Activated CD4-positive, alpha-beta T cell treated with anti-CD3 and anti-CD28 coated beads, Interleukin-2, amount 50 U/mL, for 48 hours (primary cell): ENCODE results near the gene FSHR.

ENCODE experiments used
- DNase-seq, 2 experiments: peaks; one replicate each; pipeline ENCODE4 v3.0.0-alpha.2; 2020

Gene FSHR

DNA sequence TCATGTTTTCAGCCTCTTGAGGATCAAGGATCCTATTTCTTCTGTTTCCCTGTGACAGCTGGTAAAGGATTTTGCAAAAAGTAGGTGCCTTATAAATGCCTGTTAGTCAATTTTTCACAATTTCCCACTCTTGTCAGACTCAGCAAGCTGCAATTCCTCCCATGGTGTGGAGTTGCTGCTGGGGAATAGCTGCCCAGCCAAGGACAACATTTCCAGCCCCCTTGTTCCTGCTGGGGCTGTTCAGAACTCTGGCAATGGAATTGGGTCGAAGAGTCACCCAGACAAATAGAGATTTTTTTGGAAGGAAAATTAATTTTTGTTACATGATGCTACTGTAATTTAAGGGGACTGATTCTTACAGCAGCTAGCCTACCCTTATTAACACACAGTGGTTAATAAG, 43.7 kb downstream of the FSHR start:
- no peak for DNase-seq

- DNase-seq: no peak
Measured at GRCh38 chr2:49108851-49109250, 45.5 kb downstream of the FSHR start.

- no peak for DNase-seq
Measured at GRCh38 chr2:49108436-49108835, 45.9 kb downstream of the FSHR start.

DNA sequence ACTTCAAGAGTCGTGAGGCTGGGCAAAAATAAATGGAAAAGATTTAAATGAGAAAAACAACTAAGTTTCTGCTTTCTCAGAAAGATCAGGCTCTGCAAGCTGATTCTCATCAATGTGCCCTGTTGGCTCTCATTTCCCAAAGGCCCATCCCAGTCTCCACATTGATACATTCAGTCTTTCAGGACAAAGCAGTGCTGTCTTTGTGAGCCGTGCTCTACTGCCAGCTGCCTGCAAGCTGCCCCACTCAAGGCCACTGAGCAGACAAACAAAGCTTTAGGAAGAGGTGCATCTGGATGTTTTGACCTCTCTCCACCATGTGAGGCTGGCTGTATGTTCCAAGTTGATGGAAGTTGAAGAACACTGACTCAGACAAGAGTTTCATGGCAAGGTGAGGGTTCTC, 48.8 kb downstream of the FSHR start:
- no peak for DNase-seq

GRCh38 chr2:49102146-49102545, 52.2 kb downstream of the FSHR start:
- no peak for DNase-seq

DNA sequence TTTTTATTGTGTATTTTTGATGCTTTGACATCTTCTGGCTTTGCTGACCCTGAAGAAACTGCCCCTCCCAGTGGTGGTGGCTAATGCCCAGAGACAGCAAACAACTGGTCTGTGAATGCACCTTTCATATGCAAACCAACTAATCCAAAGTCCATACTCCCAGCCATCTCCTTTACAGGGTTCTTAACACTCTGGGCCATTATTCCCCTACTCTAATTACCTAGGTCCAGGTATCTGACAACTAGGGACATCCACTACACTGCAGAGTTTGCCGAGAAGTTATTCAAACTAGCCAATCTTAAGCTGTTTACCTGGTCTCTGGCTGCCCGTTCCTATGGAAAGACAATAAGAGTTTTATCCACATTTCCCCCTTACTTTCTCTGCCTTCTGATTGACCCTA, 73.6 kb downstream of the FSHR start:
- no peak for DNase-seq

- no peak for DNase-seq
Measured at GRCh38 chr2:49070716-49071115, 83.6 kb downstream of the FSHR start.

GRCh38 chr2:49069829-49070228, 84.5 kb downstream of the FSHR start:
- DNase-seq: no peak

GRCh38 chr2:49068613-49069012, 85.7 kb downstream of the FSHR start:
- DNase-seq: no peak

GRCh38 chr2:49067971-49068370, 86.3 kb downstream of the FSHR start:
- DNase-seq: no peak

DNA sequence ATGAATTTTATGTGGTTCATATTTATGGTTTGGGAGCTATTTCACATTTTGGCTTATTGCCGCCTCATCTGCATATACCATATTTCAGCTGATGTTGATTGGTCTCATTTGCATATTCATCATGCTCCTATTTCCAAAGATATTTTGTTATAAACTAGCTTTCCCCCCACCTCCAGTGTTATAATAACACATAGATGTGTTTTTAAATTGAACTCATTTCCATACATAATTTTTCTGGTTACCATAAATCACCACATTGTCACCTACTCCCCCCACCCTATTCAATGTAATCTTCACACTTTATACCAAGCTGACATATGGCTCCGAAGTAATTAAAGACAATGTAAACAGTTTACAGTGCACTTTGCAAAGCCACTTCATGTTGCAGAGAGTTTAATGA, 101.2 kb downstream of the FSHR start:
- DNase-seq: no peak

DNA sequence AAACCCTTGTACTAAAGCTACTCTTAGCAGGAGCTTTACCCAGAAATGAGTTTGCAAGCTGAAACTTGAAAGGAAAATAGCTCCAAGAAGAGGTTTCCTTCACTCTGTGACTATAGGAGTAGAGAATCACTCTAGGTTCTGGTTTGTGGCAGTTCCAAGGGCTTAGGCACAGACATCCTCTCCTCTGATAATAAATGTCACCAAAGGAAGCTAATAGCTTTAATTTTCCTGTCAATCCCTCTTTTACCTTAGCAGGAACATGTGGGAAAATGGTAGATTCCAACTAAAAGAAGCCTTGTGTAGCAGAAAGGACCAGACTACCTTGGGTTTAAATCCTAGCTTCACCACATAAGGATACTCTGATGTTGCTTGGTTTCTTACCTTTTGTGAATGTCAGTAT, 104.0 kb downstream of the FSHR start:
- no peak for DNase-seq

- DNase-seq: no peak
Measured at GRCh38 chr2:49049161-49049560, 105.2 kb downstream of the FSHR start.

- no peak for DNase-seq
Measured at GRCh38 chr2:49045083-49045482, 109.2 kb downstream of the FSHR start.

GRCh38 chr2:49044350-49045079, 109.8 kb downstream of the FSHR start:
- DNase-seq: no peak

DNA sequence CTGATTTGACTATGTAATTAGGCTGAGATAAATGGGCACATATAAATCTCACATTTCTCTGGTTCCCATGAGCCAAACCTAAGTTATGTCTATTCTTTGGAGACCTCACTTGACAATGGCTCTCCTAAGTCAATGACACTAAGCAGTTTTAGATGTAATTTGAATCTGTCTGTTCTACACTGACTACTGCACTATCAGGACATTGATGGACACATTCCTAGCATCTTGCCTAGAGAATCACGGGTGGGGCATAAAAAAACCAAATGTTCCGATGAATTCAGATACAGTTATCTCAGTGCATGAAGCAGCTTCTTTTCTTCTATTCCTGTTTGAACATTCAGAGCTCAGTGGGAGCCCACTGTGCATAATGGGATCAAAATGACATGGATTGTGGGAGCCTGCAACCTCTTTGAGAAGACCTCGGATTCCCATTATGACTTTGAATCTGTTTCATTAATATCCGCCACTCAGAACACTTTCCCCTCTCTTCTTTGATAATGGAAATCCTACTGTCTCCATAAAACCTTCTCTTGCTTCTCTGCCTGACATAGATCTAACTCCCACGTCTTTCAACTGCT, 110.8 kb downstream of the FSHR start:
- no peak for DNase-seq

- DNase-seq: no peak
Measured at GRCh38 chr2:49042488-49042887, 111.8 kb downstream of the FSHR start.

DNA sequence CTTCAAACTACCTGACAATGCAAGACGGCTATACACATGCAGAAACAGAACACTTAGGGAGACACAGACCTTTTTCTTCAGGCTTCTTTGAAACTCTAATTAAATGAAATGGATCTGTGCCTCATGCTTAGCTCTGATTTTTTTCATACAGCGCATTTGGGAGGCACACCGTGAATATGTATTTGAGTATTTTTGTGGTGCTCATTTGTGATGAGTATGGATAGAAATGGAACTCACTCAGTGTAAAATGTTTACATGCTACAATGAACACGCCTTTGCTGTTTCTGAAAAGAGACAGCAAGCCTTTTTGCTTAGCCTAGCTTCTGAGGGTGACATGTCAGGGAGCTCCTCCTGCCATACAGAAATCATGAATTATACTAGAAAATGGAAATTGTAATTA, 113.3 kb downstream of the FSHR start:
- no peak for DNase-seq

GRCh38 chr2:49037197-49037596, 117.1 kb downstream of the FSHR start:
- DNase-seq: no peak

DNA sequence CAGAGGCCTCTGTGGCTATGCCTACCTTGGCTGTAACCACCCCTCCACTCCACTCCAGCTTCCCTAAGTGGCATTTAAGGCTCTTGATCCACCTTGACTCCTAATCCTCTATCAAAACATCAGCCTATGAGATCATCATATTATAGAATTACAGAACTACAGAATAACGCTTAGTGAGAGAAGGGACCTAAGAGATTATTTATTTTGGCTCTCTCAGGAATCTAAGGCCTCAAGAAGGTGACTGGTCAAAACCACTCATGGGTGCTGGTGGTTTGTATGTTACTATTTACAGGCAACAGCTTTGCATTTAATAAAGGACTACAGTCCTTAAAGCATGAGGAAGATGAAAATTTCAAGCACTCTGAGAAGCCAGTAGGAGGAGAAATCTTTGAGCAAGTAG, 118.8 kb downstream of the FSHR start:
- DNase-seq: no peak

GRCh38 chr2:49033394-49034185, 120.7 kb downstream of the FSHR start:
- DNase-seq: no peak

- DNase-seq: no peak
Measured at GRCh38 chr2:49032936-49033335, 121.4 kb downstream of the FSHR start.

GRCh38 chr2:49032126-49032525, 122.2 kb downstream of the FSHR start:
- no peak for DNase-seq

DNA sequence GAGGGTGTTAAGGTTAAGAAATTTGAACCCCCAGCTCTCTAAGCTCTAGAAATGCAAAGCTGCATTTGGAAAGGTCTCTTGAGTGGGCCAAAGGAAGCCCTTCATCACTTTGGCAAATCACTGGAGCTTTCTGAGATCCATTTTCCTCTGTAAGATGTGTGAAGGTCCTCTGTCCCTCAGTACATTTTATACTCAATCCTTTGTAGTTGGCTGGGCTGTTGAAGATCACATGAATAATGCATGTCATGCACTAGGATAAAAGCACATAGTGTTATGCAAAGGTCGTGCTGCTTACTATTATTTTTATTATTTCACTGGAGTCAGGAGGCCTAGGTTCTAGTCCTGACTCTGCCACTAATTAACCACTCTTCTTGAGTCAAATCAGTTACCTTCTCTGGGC, 124.9 kb downstream of the FSHR start:
- DNase-seq: no peak
